ENCODE measurements around the gene ELMO3.

ELMO3 gene

DNA sequence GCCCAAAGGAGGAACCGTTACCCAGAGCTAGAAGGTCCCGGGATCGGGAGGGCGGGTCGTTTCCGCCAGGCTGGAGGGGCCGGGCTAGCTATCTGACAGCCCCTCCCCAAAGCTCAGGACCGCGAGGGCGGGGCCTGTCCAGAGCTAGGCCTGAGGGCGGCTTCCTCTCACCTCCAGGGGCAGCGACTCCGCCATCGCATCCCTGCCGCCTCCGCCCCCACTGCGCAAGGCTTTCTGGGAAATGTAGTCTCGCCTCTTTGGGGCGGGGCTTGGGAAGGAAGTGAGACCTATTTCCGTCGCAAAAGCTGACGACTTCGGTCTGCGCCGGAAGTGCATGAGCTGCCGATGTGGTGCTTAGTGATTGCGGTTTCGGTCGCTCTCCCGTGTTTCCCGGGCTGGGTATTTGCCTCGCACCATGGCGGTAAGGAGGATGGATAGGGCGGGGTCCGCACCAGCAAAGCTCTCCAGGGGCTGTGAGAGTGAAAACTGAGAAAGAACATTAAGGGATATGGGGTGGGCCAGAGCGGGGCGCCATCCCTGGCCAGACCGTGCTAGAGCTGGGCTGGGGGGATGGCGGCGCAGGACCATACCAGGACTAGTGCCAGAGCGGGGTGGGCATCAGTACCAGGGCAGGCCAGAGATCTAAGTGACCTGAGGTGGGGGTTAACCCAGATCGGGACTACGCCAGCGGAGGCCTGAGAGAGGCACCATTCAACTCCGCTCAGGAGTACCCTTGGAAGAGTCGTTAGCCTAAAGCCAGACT lies 28.1 kb downstream of the ELMO3 start, which contains the start of gene TMEM208:
Gene TMEM208, plus strand, starts transcription at position 327 of the 763 bp plus-strand sequence. Its CDS starts 89 bp downstream, at position 416.
- peak; percentile 98 to 100 for DNase-seq

DNA sequence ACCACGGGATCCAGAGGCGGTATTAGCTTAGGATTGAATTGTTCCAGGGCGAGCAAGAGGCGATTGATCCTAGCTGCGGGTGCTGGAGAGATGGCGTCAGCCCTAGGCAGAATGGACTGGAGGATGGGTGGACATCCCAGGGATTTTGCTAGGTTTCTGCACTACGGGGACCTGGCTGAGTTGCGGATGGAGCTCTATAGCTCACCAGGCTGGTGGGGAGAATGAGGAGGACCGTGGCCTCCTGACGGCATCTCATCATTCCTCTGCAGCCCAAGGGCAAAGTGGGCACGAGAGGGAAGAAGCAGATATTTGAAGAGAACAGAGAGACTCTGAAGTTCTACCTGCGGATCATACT lies 28.6 kb downstream of the ELMO3 start:
- no peak for DNase-seq

DNA sequence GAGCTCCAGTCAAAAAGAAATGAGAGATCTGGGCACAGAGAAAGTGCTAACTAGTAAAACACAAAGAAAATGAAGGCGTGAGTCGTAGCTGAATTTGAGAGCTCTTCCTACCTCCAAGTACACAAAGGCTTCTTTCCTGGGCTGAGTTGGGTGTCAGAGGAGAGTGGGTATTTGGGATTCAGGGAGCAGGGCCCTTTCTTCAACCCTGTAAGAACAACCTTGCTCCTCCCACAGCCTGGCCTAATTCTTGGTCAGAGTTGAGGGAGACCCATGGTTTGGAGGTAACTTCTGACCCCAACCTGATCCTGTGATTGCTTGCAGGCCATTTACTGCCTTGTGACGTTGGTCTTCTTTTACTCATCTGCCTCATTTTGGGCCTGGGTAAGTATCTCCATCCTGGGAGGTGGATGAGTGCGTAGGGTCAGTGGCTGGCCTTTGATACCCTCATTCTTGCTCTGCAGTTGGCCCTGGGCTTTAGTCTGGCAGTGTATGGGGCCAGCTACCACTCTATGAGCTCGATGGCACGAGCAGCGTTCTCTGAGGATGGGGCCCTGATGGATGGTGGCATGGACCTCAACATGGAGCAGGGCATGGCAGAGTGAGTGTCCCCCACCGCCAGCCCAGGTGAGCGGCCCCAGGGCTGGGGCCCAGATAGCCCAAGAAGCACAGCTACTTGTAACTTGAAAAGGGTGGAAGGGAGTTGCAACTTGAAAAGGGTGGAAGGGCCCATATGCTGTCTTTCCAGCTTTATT lies 29.3 kb downstream of the ELMO3 start:
- no peak for DNase-seq

DNA sequence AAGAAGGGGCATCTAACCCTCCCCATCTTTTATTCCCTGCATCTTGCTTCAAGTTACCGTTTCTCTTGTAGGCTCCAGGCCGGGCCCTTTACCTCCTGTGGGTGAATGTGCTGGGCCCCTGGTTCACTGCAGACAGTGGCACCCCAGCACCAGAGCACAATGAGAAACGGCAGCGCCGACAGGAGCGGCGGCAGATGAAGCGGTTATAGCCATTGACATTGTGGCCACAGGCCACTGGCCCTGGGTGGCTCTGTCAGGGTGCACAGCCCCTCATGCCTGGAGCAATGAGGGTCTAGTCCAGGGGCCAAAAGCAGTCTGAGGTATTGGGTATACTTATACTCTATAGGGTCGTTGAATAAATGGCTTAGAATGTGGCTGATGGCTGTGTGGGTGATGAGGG lies 30.0 kb downstream of the ELMO3 start:
- no peak for DNase-seq

DNA sequence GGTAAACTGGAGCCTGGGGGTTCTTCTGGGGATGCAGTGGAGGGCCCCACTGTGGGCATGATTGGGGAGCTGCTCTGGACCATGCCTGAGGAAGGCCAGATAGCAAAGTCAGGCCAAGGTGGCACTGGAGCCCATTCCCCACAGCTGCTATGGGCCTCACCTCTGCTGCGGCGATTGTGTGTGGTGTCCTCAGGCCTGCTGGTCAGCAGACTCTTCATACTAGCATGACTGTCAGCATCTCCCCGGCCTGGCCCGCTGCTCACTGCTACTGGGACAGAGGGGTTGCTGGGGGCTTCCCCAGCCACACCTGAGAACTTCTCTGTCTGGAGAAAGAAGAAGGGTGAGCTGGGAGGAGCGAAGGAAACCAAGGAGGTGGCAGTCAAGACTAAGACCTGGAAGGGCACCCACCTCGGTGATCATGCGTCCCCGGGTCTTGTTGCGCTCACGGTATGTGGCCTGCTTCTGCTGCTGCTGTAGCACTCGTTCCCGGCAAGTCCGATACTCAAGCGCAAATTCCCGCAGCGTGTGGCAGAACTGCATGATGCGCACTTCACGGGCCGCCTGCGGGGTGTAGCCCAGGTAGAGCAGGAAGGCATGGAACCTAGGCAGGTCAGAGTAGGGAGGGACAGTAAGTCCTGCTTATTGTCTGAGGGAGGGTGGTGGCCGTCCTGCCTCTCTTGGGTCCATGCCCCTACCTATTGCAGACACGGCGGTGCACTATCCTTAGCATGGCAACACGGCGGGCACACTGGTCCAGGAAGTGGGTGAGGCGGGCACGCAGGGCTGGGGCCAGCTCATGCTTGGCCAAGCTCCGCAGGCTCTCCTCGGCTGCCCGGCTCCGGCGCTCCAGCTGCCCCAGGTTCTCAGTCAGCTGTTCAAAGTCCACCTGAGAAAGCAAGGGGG lies 31.2 kb downstream of the ELMO3 start:
- no peak for DNase-seq

DNA sequence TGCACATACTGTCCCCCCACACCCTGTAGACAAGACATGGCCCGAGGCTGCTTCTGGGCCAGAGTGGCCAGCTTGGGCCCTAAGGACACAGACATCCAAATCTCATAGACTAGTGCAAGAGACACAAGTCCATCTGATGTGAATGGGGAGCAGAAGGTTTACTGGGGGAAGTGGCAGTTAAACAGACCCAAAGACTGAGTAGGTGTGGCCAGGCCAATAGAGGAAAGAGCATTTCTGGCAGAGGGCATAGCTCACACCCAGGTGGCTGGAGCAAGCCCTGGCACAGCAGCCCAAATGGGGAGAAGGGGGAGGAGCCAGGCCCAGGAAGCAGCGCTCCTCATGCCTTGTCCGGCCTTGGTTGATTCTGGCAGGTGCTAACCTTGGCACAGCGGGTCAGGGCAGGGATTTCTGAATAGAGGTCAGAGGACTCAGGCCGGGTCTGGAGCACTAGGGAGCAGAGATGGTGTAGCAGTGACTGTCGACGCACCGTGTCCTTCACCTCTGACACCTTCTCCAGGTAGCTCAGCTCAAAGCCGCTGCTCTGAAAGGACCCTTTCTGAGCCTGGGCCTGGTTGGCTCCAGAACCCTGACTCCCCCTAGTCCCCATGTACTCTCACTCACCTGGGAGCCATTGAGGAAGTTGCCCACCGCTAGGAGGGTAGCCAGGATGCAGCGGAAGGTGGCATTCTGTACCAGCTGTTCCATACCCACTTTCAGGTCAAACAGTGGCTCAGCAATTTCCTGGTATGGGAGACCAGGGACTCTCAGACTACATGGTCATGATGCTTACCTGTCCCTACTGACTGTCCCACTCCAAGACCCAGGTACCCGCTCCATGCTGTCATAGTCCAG lies 32.1 kb downstream of the ELMO3 start:
- no peak for DNase-seq

DNA sequence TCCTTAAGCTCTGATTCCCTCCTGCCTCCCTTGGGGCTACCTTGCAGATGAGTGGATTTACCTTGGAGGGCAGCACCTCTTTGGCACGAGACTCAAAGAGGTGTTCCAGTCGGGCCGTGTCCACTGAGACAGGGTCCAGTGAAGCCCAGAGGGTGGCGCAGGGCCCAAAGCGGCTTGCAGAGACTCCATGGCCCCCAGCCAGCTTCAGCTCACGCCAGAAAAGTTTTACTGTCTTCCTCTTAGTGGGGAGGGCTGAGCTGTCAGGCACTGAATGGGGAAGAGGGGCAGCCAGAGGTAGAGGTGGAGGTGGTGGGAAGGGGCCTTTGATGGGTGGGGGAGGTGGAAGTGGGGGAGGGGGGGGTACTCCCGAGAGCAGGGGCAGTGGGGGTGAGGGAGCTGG lies 34.7 kb downstream of the ELMO3 start:
- DNase-seq, result no peak

DNA sequence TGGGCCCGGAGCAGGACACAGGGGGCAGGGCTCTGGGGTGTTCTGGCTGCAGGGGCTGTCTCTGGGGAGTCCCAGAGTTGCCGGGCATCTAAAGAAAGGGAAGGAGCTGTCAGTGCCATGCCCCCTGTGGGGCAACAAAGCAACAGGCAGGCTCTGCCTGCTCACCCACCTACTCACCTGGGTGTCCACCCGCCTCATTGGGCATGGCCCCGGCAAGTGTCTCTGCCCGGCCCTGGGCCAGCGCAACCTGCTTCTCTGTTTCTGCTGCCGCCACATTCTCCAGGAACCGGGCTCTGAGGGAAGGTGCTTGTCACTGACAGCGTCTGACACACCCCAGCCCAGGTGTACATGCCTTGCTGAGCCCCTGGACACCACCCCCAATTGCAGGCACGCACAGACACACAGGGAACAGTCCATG lies 35.3 kb downstream of the ELMO3 start:
- DNase-seq, result no peak

DNA sequence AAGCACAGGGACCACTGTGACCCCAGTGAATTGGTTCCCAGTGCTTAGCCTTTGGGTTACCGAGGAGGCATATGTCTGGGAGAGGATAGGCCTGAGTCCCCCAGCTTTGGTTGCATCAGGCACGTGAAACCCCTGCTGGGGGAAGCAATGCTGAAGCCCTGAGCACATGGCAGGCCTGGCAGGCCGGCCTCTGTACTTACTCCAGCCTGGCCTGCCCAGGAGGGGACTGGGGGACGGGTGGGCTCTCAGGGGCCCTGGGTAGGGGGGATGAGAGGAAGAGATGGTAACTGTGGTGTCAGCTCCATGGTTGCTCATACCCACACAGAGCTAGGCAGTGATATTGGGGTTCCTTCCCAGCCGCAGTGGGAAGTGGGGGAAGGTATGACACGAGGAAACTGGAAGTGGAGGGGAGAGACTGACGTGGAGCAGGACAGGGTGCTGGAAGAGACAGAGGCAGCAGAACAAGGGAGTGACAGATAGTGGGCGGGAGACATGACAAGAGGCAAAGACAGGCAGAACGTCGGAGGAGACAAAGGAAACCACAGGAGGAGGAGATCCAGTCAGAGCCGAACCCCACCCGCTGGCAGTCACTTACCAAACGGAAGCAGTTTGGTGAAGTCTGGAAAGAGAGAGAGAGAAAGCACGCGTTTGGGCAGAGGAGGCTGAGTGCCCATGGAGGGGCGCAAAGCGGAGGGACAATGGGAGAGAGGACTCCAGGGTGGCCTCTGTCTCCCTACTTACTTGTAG lies 37.1 kb downstream of the ELMO3 start:
- DNase-seq, result no peak

DNA sequence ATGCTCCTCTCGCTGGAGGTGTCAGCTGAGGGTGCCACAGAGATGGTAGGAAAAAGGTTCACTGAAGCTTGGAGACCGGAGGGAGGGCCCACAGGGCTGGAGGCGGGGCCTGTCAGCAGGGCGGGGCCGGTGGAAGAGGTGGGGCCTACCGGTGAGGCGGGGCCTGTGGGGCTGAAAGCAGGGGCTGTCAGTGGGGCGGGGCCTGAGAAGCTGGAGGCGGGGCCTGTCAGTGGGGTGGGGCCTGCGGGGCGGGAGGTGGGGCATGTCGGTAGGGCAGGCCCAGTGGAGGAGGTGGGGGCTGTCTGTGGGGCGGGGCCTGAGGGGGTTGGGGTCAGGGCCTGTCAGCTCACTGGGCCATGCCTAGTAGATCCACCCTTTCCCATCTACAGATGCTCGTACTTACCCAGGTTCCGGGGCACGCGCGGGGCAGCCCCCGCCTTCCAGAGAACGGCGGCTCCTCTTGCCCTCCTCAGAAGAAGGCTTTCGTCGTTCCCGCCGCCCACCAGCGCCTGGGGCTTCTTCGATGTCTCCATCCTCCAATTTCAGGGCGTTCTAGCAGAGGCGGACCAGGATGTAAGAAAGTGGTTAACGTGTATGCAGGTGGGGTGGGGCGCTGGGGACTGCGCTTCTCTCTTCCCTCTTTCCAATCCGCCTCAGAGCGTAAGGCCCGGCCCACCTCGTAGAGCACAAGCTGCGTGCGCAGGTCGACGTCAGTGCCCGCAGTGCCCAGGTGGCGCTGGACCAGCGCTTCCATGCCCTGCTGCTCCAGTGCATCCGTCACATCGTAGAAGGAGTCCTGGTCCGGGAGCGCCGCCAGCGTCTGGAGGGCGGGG lies 37.8 kb downstream of the ELMO3 start:
- peak; percentile 53 to 76 for DNase-seq

DNA sequence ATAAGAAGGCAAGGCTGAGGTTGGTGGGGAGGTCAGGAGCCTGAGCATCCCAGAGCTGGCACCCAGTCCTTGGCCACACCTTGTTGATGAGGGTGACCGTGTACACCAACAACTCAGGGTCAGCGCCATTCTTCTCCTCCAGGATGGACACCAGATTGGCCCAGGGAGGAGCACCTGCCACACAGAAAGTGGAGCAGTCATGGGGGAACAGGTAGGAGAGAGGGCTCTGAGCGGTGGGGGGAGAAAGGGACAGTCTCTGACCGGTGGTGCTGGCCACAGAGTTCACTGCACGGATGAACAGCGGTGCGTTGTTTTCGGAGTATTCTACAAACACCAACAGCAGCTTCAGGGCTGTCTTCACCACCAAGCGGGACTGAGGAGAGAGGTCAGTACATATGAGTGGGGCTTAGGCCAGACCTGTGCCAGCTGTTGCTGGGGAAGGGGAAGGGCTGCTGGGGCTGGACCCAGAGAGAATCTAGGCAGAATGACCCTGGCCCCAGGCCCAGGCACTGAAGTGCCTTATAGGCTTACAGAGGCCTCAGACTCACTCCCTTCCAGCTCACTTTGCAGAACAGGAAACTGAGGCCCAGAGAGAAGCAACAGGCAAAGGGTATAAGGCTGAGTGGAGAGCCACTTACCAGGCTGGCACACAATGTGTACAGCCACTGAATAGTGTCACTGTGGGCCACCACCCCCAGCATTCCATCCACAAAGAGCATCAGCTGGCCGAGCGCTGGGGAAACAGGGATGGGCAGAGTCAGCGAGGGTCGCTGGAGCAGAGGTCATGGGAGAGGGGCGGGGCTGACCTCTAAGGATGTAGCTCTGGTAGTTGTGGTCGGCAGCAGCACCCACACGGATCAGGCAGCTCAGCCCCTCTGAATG lies 38.7 kb downstream of the ELMO3 start:
- DNase-seq, result no peak

DNA sequence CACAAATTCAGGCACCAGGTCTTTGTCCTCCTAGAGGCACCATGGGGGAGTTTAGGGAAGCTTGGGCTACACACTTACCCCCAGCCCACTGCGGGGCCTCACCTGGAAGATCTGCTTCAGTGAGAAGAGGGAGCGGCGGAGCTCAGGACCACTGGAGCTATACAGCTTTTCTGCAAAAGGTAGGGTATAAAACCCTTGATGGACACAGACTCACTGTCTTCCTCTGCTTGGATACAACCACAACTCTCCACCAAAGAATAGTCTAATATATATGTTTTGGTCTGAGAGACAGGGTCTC lies 39.3 kb downstream of the ELMO3 start:
- no peak for DNase-seq

DNA sequence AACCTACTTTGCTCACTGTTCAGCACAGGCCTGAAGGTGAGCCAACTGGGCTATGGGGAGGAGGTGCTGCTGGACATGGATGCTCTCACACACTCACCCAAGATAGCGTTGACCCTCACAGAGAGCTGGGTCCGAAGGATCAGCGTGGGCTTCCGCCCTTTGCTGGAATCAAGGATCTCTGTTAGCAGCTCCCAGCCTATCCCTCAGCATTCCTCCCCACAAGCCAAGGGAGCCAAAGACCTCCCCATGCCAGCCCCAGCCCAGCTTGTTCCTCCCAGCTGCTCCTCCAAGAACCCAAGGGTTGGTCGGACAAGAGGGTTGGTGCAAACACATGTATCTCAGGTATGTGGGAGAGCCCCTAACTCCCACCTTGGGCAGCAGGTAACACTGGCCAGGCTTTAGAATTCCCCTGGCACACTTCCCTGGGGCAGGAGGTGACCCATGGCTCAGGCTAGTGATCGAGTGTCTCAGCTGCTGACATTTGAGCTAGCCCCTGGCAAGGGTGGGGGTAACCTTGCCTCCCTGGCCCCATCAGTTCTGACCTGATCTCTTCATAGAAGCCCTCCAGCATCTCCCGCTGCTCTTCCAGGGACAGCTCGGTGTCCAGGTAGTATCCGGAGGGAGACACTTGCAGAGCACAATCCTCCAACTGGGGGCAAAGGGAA lies 40.0 kb downstream of the ELMO3 start:
- no peak for DNase-seq

DNA sequence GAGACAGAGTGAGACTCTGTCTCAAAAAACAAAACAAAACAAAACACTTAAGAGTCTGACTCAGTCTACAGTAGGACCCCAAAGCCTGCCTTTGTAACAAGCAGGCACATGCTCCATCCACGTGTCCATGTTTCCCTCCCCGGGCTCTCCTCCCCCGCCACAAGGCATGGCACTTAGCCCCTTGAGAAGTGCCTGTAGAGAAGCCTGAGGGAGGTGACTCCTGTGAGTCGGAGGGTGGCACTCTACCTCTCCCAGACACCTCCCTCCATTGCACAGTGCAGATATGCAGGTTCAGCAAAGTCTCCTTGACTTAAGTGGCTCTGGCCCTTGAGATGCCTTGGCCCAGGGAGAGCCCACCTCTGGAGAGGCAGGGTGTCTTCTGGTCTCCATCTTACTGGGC lies 41.6 kb downstream of the ELMO3 start:
- DNase-seq, result no peak

DNA sequence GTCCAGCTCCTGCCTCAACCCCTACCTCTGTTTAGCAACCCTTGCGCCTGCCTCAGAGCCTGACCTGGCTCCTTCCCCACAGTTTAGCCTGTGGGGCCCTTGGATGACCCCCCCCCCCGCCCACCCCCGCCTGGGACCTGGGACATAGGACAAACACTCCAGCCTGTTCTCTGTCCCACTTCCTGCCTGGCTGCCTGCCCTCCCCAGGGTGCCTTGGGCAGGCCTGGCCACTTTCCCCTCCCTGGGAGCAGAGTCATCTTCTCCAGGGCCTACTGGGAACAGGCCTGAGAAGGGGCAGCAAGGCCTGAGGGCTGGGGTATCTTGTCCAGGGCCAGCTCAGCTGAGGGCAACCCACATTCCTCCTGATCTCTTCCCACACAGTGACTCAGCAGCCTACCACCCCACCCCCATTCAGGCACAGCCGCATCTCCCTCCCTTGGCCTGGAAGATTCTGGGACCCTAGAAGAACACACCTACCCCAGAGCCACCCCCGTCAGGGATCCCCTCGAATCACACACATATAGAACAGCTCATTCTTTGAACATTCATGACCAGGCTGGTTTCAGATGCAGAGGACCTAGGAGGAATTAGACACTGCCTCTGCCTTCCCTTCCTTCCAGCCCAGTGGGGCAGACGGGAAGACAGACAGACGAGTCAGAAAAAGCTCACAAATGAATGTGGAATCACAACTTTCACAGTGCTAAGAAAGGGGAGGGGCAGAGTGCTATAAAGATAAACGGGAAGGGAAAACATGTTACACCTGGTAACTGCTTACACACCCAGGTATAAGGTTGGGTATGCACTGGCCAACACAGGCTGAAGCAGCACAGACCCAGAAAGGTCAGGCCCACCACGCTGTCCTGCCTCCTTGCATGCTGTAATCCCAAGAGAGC lies 42.3 kb downstream of the ELMO3 start:
- DNase-seq, result peak in 1 of 2 donors; percentile 61

DNA sequence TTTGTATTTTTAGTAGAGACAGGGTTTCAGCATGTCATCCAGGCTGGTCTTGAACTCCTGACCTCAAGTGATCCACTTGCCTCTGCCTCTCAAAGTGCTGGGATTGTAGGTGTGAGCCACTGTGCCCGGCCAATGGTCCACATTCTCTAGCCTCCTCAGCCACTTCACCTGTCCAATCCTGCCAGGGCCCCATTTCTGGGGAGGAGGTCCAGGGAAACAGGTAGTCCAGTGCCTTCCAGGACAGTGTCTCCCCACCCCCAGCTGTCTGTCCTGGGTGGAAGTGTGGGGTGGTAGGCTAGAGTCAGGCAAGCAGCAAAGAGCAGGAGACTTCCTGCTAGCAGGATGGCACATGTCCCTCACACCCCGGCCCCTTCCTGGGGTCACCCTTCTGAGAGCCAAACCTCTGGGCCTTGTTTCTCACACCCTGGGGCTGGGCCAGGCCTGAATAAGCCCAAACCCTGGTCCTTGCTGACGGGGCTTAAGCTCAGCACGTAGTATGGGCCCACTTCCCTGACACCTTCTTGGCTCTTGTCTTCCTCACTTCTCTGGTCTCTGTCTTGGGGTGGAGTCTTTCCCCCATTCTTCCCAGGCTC lies 43.3 kb downstream of the ELMO3 start:
- DNase-seq, result no peak

DNA sequence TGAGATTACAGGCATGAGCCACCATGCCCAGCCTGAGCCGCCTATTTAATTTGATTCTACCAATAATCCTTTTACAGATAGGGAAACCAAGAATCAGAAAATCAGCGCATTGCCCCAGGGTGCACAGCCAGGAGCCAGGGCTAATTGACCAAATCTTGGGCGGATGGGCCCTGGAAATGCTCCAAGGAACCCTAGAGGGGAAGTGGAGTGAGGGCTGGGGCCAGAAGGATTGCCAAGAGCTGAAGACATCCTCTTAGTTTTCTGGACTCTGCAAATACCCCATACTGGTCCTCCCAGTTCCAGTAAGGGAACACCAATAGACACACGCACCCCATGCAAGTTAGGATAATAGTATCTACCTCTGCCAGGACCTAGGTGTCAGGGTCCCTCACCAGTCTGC lies 44.5 kb downstream of the ELMO3 start:
- DNase-seq, result peak; percentile 39 to 61
